K562 (cell line): ENCODE results near the gene COL1A1. TPM values are rescaled to one million over a fixed set of nuclear protein-coding genes. Genes with fewer than 3 reads are reported as not detected.

Experiments used
- CHD2 ChIP-seq: IDR thresholded peaks from 2 replicates; pipeline ENCODE4 v1.6.1; 2011; ENCODE audit warnings: low read depth, low read length
- IFI16 ChIP-seq: fragments of 250-450 bp; sonication (Bioruptor Pico); IDR thresholded peaks from 2 replicates; pipeline ENCODE4 v2.1.2; 2022; ENCODE audit warnings: mild to moderate bottlenecking, inconsistent platforms
- KHSRP ChIP-seq: fragments of 450-650 bp; IDR thresholded peaks from 2 replicates; pipeline ENCODE4 v1.6.1; 2017
- KLF10 ChIP-seq: fragments of 250-450 bp; sonication (Bioruptor Pico); IDR thresholded peaks from 2 replicates; pipeline ENCODE4 v1.6.1; 2021; ENCODE audit warnings: matching md5 sums
- MAFF ChIP-seq: IDR thresholded peaks from 2 replicates; pipeline ENCODE4 v1.6.1; 2012; ENCODE audit warnings: low read length, improper control_type of control experiment
- NCOR1 ChIP-seq: fragments of 450-650 bp; IDR thresholded peaks from 2 replicates; pipeline ENCODE4 v1.6.1; 2016; ENCODE audit warnings: mild to moderate bottlenecking, moderate library complexity
- NONO ChIP-seq, 2 experiments: fragments of 200-400 bp in 1 of 2; fragments of 450-650 bp in 1 of 2; formaldehyde crosslinking in 1 of 2; IDR thresholded peaks; 2 replicates each; pipeline ENCODE4 v1.6.1; 2017; ENCODE audit warnings: low read depth in 2 of 2, mild to moderate bottlenecking in 2 of 2, moderate library complexity in 2 of 2, low read length in 1 of 2
- PBX2 ChIP-seq, 2 experiments: IDR thresholded peaks in 1 of 2; conservative IDR thresholded peaks in 1 of 2; 2 replicates each; pipeline ENCODE4 v1.6.1; 2016; ENCODE audit warnings: low read depth in 2 of 2, mild to moderate bottlenecking in 1 of 2, missing compliant biosample characterization in 1 of 2, missing genetic modification characterization in 1 of 2, moderate library complexity in 1 of 2
- PHB2 ChIP-seq: fragments of 450-650 bp; IDR thresholded peaks from 2 replicates; pipeline ENCODE4 v1.6.1; 2017; ENCODE audit warnings: low read depth
- PML ChIP-seq: IDR thresholded peaks from 2 replicates; pipeline ENCODE4 v1.6.1; 2012; ENCODE audit warnings: low read length, inconsistent platforms
- ZBED1 ChIP-seq: IDR thresholded peaks from 2 replicates; pipeline ENCODE4 v1.6.1; 2014
- ZBTB2 ChIP-seq: fragments of 450-650 bp; IDR thresholded peaks from 2 replicates; pipeline ENCODE4 v1.6.1; 2016; ENCODE audit warnings: antibody characterized with exemption
- ZBTB33 ChIP-seq: sonication (generic); formaldehyde crosslinking; IDR thresholded peaks from 2 replicates; pipeline ENCODE4 v1.8.1; 2023; ENCODE audit warnings: mild to moderate bottlenecking, missing genetic modification reagents
- ZBTB34 ChIP-seq: fragments of 250-450 bp; sonication (Bioruptor Pico); IDR thresholded peaks from 2 replicates; pipeline ENCODE4 v1.8.0; 2021; ENCODE audit warnings: mild to moderate bottlenecking, moderate library complexity
- ZKSCAN3 ChIP-seq: fragments of 250-450 bp; sonication (Bioruptor Pico); IDR thresholded peaks from 2 replicates; pipeline ENCODE4 v1.4.0; 2020
- ZNF146 ChIP-seq: IDR thresholded peaks from one replicate; pipeline ENCODE4 v1.6.1; 2018; ENCODE audit warnings: missing compliant biosample characterization; ENCODE audit not compliant: unreplicated experiment
- ZNF311 ChIP-seq: fragments of 250-450 bp; sonication (Bioruptor Pico); IDR thresholded peaks from 2 replicates; pipeline ENCODE4 v1.4.0; 2020; ENCODE audit warnings: mild to moderate bottlenecking, moderate library complexity
- ZNF512 ChIP-seq: IDR thresholded peaks from 2 replicates; pipeline ENCODE4 v1.6.1; 2016; ENCODE audit warnings: missing genetic modification characterization, missing compliant biosample characterization
- polyA plus RNA-seq, 8 experiments: library from polyadenylated mRNA; depleted of rRNA in 4 of 8; stranded (reverse) in 5 of 8; unstranded in 3 of 8; fragments of >200 nt; fragmentation: Nextera tagmentation in 2 of 8; fragmentation: Illumina TruSeq in 1 of 8; extraction: Ambion mirVana in 2 of 8; extraction: Trizol in 1 of 8; gene quantifications; 2 replicates each; pipeline versions ENCODE4 v1.2.1 to v1.2.3, GENCODE V29; 2011 to 2014; ENCODE audit warnings: inconsistent platforms in 1 of 8, missing spikeins in 1 of 8
- total RNA-seq, 7 experiments: library from RNA; depleted of rRNA in 6 of 7; stranded (reverse); fragments of >200 nt in 6 of 7; fragmentation: Illumina TruSeq in 2 of 7; extraction: Trizol in 2 of 7; gene quantifications; 2 replicates each; pipeline versions ENCODE4 v1.2.1 to v1.2.3, GENCODE V29; 2011 to 2021; ENCODE audit warnings: low replicate concordance in 1 of 7

The COL1A1 gene
- total and polyA plus RNA-seq, 9 of the 15 experiments (the other 6 are each of a cell fraction or from before 2014, with no cell fraction given), result 0.04 to 3.4 (median 0.18) TPM

GRCh38 chr17:50153650-50154575 lies 47.5 kb downstream of the COL1A1 start (continued):
- TF ChIP-seq ZBTB2, result peak; percentile 62; the same call in 1 of the 2 replicates
- no peak for TF ChIP-seq NONO (IDR thresholded peaks at IDR 0.05; ENCODE audit: low read depth in 2 of 2, low read length in 1 of 2)
- no peak for TF ChIP-seq ZNF512 (tag)
- no peak for TF ChIP-seq ZBED1
- TF ChIP-seq PML, result no peak; the same call in 1 of the 2 replicates
- no peak for TF ChIP-seq ZNF146 (CRISPR knock-in tag)
- no peak for TF ChIP-seq MAFF
- TF ChIP-seq IFI16 (CRISPR knock-in tag), result no peak
- TF ChIP-seq ZBTB33 (CRISPR knock-in tag), result 0 out of 2 replicates have a peak, but pooled peaks have one; percentile 15
- TF ChIP-seq NCOR1, result peak; percentile 81
- TF ChIP-seq CHD2, result no peak
- TF ChIP-seq ZBTB34 (CRISPR knock-in tag), result no peak
- TF ChIP-seq ZNF311, result no peak
- TF ChIP-seq KHSRP, result no peak
- TF ChIP-seq KLF10, result no peak
- TF ChIP-seq PHB2, result no peak
- TF ChIP-seq PBX2 (CRISPR knock-in tag; IDR thresholded peaks at IDR 0.05; ENCODE audit: low read depth), result no peak
- TF ChIP-seq PBX2 (tag; conservative IDR thresholded peaks at IDR 0.05; ENCODE audit: low read depth), result no peak
- TF ChIP-seq ZKSCAN3 (CRISPR knock-in tag), result no peak
